A673 (cell line): ENCODE measurements around the gene FSCN2. TPM values are rescaled to one million over a fixed set of nuclear protein-coding genes. Genes with fewer than 3 reads are reported as not detected.

ENCODE experiments used
- total RNA-seq: library from RNA; stranded (reverse); gene quantifications from 2 replicates; pipeline ENCODE4 v1.2.3, GENCODE V29; 2021

The FSCN2 gene
- total RNA-seq, 1 experiment from 2014 or later, result 0.26 TPM

Other genes with a start within 250 kb of the FSCN2 start
- gene SLC38A10, start 233.1 kb upstream of the FSCN2 start, total RNA-seq, result 75.1 and 77.3 TPM in 2 replicates
- gene BAHCC1, start 132.9 kb upstream of the FSCN2 start, total RNA-seq, result 74.2 and 80.6 TPM in 2 replicates
- 2,855 and 3,247 TPM in 2 replicates for gene ACTG1, start 15.6 kb upstream of the FSCN2 start, total RNA-seq
- gene FAAP100, start 24.0 kb downstream of the FSCN2 start, total RNA-seq, result 49.4 and 49.5 TPM in 2 replicates
- 188 and 195 TPM in 2 replicates for gene NPLOC4, start 108.7 kb downstream of the FSCN2 start, total RNA-seq
- 0.74 and 1.1 TPM in 2 replicates for gene TSPAN10, start 108.8 kb downstream of the FSCN2 start, total RNA-seq
- gene PDE6G, start 128.2 kb downstream of the FSCN2 start, total RNA-seq, result 0.43 and 0.52 TPM in 2 replicates
- 36.1 and 44.6 TPM in 2 replicates for gene OXLD1, start 138.2 kb downstream of the FSCN2 start, total RNA-seq
- 52.8 and 56.3 TPM in 2 replicates for gene CCDC137, start 138.4 kb downstream of the FSCN2 start, total RNA-seq
- gene ARL16, start 155.4 kb downstream of the FSCN2 start, total RNA-seq, result 62.8 and 67.4 TPM in 2 replicates
- gene HGS, start 155.6 kb downstream of the FSCN2 start, total RNA-seq, result 145 and 187 TPM in 2 replicates
- 184 and 186 TPM in 2 replicates for gene MRPL12, start 175.0 kb downstream of the FSCN2 start, total RNA-seq
- gene SLC25A10, start 183.9 kb downstream of the FSCN2 start, total RNA-seq, result 46.8 and 56.2 TPM in 2 replicates